ENCODE results near the gene ENTPD8.

The ENTPD8 gene

GRCh38 chr9:137408651-137409405 is 32.3 kb downstream of the ENTPD8 start:
- no peak for DNase-seq

GRCh38 chr9:137407590-137408300 is 33.4 kb downstream of the ENTPD8 start:
- DNase-seq, result no peak

DNA sequence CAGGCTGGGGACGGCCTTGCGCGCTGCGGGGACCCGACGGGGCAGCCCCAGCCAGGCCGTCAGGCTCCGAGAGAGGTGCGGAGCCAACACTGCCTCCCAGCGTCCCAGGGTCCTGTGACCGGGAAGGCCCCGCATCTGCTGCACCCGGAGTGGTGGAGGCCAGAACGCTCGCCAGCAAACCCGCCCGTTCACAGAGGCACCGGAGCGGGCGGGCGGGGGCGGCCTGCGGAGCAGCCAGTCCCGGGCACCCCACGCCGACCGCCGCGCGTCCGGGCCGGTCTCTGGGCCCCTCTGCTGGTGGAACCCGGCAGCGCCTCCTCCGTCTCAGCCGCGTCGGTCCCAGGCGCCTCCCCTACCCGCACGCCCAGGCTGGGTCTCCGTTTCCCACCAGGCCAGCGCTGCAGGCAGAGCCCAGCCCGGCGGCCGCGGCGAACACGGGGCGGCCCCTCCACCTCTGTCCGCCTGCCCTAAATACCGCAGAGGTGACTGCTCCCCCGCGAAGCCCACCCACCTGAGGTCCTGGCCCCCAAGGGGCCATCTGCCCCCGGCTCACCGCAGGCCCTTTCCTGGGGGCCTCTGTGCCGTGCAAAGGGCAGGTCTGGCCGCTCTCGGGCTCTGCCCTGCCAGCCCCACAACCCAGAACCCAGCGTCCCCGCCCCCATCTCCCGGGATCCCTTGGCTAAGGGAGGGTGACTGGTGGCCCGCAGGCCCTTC is 34.1 kb downstream of the ENTPD8 start:
- no peak for DNase-seq

DNA sequence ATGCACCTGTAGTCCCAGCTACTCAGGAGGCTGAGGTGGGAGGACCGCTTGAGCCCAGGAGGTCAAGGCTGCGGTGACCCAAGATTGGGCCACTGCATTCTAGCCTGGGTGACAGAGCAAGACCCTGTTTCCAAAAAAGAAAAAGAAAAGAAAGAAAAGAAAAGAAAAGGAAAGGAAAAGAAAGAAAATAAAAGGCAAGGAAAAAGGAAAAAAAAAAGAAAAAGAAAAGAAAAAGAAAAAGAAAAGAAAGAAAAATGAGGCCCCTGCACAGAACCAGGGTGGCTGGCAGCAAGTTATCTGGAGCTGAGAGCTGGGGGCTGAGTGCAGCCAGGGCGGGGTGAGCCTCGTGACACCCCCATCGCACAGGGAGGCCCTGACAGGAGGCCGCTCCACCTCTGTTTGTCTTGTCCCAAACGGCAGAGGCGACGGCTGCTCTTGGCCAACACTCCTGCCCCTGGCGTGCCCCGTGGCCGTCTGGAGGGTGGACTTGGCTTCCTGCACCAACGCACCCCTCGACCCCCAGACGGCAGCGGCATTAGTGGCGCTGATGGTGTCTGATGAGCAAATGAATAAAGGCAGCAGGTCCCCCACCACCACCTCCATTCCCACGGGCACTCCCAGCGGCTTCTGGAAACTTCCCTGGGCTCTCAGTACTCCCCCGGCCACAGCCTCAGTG is 34.9 kb downstream of the ENTPD8 start:
- DNase-seq, result no peak

GRCh38 chr9:137405677-137406081 is 35.5 kb downstream of the ENTPD8 start:
- DNase-seq, result no peak

DNA sequence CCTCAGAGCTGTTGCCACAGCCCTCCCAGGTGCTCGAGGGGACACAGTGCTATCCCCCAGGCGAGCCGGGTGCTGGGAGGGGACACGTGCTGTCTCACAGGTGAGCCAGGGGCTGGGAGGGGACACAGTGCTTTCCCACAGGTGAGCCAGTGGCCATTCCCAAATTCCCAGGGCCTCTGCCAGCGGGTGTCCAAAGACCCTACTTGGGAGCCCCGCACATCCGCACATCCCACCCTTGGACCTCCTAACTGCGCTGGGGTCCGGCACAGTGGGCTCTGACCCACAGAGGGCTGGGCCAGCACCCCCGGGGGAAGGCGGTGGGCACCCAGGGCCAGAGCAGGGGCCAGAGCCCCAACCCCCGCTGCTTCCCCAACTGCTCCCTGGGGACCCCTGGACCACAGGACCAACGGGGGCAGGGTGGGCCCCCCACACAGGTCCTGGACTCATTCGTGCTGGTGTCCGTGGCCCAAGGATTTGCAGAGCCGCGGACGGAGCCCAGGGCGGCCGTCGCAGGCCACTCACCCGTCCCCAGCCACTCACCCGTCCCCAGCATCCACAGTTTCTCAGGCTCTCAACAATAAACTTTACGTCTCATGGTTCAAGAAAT is 36.1 kb downstream of the ENTPD8 start:
- no peak for DNase-seq

- DNase-seq, result no peak
Observed at GRCh38 chr9:137403269-137403668, 37.9 kb downstream of the ENTPD8 start.

GRCh38 chr9:137402746-137403145 is 38.4 kb downstream of the ENTPD8 start:
- no peak for DNase-seq

DNA sequence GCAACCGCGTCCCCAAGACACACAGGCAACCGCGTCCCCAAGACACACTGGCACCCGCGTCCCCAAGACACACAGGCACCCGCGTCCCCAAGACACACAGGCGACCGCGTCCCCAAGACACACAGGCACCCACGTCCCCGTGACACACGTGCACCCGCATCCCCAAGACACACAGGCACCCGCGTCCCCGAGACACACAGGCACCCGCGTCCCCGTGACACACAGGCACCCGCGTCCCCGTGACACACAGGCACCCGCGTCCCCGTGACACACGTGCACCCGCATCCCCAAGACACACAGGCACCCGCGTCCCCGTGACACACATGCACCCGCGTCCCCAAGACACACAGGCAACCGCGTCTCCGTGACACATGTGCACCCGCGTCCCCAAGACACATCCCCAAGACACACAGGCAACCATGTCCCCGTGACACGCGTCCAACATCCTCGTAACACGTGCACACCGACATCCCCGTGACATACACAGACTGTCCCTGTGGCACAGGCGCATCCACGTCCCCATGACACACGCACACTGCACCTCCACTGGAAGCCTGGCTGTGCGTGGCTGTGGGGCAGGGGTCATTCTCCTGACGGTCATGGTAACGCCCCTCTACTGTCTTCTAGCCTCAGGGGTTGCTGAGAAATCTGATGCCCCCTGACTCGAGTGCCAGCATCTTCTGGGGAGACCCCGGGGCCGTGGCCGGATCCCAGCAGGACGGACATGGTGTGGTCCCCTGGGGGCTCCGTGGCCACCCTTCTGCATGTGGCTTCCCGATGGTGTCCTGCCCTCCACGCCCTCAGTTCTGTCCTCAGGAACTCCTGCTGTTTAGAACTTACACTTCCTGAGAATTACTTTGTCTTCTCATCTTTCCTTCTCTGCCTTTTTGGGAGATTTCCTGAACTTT is 42.3 kb downstream of the ENTPD8 start:
- DNase-seq, result no peak

GRCh38 chr9:137397675-137398423 is 43.3 kb downstream of the ENTPD8 start:
- no peak for DNase-seq

GRCh38 chr9:137396634-137397367 is 44.4 kb downstream of the ENTPD8 start:
- DNase-seq, result no peak

- no peak for DNase-seq
Observed at GRCh38 chr9:137396227-137396626, 44.9 kb downstream of the ENTPD8 start.

- no peak for DNase-seq
Observed at GRCh38 chr9:137395666-137396010, 45.5 kb downstream of the ENTPD8 start.

GRCh38 chr9:137394866-137395665 is 46.1 kb downstream of the ENTPD8 start:
- DNase-seq, result no peak

DNA sequence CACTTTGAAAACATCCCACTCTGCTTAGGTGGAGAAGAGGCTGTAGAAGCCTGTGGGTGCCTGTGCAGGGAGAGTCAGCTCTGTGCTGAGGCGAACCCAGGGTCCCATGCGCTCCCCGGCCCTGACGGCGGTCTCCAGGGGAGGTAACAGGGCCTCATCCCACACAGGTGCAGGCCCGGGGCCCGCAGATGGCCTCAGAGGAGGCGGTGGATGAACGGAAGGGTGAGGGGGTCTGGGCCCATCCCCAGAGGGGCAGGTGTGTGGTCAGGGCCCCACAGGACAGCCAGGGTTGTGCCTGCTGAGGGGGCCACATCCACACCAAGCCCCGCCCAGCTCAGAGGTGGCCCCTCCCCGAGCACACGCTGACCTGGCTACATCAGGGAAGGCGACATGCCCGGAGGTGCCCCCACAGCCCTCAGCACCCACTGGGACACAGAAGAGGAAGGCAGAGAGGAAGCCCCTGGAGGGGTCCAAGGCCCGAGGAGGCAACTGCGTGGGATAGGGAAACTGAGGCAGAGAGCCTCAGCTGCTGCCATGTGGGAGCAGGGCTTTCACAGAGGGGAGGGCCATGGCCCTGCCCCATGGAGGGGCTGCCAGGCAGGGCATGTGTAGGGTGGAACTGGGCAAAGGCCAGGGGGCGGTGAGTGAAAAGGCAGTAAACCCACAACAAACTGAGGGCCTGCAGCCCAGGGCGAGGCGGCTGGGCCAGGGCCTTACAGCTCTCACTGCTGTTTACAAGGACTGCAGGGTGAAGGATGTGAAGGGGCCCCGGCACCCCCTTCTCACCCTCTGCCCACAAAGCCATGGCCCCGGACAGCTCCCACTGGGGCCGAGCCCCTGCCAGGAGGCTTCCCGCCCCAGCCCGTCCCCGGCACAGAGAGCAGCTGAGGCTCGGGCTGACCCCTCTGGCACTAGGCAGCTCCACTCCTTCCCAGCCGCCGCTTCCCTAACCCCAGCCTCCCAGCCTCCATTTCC is 47.7 kb downstream of the ENTPD8 start:
- DNase-seq, result no peak

- no peak for DNase-seq
Observed at GRCh38 chr9:137392232-137393007, 48.7 kb downstream of the ENTPD8 start.

DNA sequence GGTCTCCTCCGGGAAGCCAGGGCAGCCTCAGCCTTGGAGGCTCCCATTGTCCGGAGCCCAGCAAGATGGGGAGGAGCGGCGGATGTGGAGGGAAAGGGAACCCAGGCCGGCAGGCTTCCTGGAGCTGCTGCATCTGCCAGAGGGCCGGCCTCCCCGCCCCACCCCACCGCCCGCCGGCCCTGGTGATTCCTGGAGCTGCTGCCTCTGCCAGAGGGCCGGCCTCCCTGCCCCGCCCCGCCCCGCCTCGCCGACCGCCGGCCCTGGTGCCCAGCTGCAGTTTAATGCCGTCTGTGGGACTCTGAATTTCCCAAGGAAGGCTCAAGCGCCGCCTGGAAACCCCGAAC is 49.8 kb downstream of the ENTPD8 start:
- no peak for DNase-seq

Measured in amniotic stem cell (primary cell).